HG03521 (cell line): Measurements from ENCODE around the gene PADI3.
"Not testable (repeated sequence)": the region's sequence is repeated elsewhere in the genome, so short reads cannot be mapped to it uniquely, and the experiment has no call there.

ENCODE experiments used
- ATAC-seq: cut with Tn5 transposase; IDR thresholded peaks from one replicate; pipeline ENCODE4 v1.9.1; 2021; ENCODE audit warnings: mild to moderate bottlenecking, moderate library complexity; ENCODE audit not compliant: unreplicated experiment

The PADI3 gene

DNA sequence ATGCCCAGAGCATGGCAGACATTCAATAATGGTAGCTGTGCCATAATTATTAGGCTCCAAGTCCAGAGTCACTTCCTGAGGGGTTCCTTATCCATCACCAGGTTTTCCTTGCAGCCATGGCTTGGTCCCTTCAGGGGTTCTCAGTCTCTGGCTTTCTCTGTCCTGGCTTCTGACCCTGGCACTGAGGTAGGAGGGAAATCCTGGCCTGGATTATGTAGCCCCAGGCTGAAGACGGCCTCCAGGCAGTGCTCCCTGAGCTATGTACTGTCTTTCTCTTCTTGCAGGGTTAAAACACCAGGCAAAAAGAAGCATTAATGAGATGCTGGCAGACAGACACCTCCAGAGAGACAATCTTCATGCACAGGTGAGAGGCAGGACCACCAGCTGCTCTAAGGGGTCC lies 9.5 kb upstream of the PADI3 start:
- no peak for ATAC-seq

DNA sequence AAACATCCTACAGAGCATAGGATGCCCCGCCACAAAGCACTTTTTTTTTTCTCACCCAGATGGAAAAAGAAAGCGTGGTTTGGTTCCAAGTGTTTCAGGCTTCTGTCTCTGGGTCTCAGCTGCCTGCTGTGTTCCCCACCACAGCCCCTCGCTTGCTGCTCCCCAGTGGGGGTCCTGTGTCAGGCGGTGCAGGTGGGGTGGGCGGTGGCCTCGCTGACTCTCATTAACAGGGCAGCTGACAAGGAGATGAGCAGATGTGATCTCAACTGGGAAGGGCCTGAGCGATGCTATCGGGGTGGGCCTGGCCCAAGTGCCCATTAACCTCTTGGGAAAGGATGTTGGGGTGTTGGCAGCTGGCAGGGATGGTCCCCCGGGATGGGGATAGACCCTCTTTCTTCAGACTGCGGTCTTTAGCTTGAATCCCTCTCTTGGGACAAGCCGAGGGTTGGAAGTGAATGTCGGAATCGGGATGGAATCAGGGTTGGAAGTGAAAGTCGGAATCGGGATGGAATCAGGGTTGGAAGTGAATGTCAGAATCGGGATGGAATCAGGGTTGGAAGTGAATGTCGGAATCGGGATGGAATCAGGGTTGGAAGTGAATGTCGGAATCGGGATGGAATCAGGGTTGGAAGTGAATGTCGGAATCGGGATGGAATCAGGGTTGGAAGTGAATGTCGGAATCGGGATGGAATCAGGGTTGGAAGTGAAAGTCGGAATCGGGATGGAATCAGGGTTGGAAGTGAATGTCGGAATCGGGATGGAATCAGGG lies 7.7 kb upstream of the PADI3 start:
- ATAC-seq, result not testable (repeated sequence)

DNA sequence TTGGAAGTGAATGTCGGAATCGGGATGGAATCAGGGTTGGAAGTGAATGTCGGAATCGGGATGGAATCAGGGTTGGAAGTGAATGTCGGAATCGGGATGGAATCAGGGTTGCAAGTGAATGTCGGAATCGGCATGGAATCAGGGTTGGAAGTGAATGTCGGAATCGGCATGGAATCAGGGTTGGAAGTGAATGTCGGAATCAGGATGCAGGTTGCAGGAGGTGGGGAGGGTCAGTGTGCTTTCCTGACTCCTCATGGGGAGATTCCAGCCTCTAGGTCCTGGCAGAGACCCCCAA lies 7.2 kb upstream of the PADI3 start:
- ATAC-seq, result not testable (repeated sequence)

DNA sequence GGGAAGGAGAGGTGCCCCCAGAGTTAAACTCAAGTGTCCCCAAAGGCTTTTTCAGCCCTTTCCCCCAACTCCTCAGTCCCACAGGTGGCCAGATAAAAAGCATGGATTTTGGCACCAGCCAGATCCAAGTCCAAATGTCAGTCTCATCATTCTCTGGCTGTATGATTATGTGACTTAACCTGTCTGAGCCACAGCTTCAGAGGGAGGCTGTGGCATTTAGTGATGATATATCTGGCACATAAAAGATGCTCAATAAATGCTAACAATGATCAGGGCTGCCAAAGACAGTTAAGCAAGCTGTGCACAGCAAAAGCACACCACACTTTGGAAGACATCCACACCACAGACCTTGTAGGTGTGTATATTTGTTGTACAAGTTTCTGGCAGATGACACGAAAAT lies 5.6 kb upstream of the PADI3 start:
- ATAC-seq, result no peak

DNA sequence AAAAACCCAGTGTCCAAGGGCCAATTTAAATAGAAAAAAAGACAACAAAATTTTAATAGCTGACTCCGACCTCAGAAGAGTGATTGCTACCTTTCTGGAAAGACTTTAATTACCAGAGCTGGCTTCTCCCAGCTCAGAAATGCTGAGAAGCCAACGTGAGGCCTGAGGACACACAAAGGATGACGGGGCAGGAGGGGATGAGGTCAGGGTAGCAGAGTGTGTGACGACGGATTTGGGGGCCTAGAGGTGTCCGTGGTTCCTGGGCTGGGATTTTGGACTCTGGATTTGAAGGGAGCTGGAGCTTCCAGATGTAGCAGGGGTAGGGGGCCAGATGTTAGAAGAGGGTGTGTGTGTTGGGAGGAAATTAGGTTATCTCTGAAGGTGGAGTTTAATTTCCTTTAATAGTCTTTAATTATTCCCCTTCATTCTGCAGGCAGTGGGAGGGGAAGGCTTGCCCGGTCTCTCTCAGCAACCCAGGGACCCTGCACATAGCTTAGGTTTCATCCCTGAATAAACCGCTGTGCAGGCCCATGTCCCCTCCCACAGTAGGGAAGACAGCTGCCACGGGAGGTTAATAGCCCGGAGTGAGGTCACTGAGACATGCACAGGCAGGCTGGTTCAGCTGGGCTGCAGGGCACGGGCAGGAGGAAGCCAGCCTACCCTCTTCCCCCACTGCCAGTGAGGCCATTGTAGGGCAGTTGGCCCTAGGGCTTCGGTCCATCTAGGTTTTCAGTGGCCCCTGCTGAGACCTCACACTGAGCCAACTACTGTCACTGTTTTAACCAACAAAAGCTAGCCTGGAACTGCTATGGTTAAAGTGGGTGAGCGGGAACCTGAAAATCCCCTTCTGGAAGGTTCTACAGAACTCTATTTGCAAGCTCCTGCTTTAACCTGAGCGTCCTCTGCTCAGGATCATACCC lies 3.8 kb upstream of the PADI3 start:
- ATAC-seq, result no peak

DNA sequence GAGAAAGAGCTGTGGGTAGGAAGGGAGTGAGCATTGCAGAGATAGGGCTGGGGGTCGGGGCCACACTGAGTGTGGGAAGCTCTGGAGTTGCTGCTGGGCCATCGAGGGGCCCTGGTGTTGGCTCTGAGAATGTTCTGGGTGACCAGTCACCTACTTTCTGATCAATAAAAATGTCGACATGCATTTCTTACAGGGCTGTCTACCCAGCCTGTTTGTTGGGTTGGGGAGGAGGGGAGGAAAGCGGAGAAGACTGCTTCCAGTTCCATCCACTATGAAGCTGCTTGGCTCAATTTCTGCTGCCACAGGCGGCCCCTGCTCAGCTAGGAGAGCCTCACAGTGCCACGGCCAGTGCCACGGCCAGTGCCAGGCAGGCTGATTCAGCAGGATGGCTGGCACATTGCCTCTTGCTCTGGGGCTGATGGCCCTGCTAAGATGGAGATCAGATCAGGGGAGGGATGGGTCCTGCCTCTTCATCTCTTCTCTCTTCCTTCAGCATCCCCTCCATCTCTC lies 3.0 kb upstream of the PADI3 start:
- no peak for ATAC-seq

- ATAC-seq, result no peak
Measured at GRCh38 chr1:17246971-17247370, 1.9 kb upstream of the PADI3 start.

GRCh38 chr1:17250601-17251000 lies 1.7 kb downstream of the PADI3 start:
- no peak for ATAC-seq

DNA sequence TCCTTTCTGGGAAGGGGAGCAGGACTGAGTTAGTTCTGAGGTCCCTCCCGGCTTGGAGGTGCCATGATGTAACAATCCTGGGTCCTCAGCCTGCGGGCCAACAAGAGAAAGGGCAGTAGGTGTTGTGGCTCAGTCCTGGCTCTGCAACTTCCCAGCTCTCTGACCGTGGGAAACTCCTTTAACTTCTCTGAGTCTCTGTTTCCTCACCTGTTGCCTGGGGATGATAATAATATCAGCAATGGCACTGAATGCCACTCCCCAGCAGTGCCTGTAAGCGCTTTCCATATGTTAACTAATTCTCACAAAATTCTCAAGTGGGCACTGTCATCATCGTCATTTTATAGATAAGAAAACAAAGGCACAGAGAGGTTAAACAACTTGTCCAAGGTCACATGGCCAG lies 2.3 kb downstream of the PADI3 start:
- ATAC-seq, result no peak

- ATAC-seq, result no peak
Measured at GRCh38 chr1:17251701-17252376, 2.9 kb downstream of the PADI3 start.

DNA sequence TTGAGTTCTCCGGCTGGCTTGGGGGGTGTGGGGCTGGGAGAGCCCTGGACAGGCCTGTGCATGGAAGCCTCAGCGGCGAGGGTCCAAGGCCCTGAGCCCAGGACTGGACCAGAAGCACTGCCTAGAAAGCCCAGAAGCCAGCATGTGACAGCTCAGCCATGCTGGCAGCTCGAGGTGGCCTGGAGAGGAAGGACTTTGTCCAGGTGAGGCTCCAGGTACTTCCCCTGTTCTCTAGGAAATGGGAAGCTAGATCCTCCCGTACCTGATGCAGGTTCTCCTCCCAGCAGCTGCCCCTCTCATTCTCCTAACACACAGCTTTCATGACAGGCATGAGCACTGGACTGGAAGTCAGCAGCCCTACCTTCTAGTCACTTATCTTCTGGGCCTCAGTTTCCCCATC lies 6.4 kb downstream of the PADI3 start:
- no peak for ATAC-seq

- ATAC-seq, result no peak
Measured at GRCh38 chr1:17258116-17258757, 9.3 kb downstream of the PADI3 start.

- ATAC-seq, result no peak
Measured at GRCh38 chr1:17258758-17259130, 9.8 kb downstream of the PADI3 start.

DNA sequence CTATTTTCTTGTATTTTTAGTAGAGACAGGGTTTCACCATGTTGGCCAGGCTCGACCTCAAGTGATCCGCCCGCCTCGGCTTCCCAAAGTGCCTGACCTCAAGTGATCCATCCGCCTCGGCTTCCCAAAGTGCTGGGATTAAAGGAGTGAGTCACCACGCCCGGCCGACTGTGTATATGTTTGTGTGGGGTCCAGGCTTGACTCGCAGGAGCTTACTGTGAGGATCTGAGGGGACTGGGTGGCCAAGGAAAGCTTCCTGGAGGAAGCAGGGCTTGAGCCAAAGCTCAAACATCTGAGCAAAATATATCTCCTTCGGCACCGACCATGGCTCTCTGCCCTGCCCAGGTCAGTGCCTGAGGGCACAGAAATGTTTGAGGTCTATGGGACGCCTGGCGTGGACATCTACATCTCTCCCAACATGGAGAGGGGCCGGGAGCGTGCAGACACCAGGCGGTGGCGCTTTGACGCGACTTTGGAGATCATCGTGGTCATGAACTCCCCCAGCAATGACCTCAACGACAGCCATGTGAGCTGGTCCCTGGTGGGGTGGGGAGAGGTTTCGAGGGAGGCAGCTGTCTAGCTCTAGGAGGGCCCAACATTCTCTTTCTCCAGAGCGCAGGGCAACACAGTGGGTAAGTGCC lies 10.5 kb downstream of the PADI3 start:
- ATAC-seq, result no peak

- ATAC-seq, result no peak
Measured at GRCh38 chr1:17260264-17260663, 11.4 kb downstream of the PADI3 start.

- no peak for ATAC-seq
Measured at GRCh38 chr1:17260738-17261137, 11.8 kb downstream of the PADI3 start.

GRCh38 chr1:17263936-17264335 lies 15.0 kb downstream of the PADI3 start:
- no peak for ATAC-seq

DNA sequence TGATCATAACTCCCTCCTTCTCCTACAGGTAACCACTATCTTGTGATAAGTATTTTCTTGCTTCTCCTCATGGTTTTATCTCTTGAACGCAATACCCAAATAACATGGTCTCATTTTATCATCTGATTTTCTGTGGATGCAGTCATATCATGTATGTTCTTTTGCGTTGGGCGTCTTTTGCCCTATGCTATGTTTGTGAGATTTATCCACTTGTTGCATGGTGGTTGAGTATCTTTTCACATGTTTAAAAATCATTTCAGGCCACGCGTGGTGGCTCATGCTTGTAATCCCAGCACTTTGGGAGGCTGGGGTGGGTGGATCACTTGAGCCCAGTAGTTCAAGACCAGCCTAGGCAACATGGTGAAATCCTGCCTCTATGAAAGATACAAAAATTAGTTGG lies 15.6 kb downstream of the PADI3 start:
- ATAC-seq, result no peak

DNA sequence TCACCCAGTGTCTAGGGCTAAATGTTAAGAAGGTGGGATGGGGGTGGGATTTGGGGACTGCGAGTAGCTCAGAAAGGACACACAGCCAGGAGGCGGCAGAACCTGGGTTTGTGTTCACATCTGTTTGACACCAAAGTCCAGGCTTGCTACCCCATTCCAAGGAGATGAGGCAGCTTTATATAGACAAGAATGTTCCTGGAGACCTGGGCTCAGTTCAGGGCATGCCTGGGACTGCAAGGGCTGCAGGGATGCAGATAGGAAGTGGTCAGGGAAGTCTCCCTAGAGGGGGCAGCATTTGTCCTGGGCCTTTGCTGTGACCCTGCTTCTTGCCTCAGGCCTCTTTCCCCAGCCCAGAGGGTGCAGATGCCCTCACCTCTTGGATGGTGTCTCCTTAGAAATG lies 16.3 kb downstream of the PADI3 start:
- no peak for ATAC-seq

DNA sequence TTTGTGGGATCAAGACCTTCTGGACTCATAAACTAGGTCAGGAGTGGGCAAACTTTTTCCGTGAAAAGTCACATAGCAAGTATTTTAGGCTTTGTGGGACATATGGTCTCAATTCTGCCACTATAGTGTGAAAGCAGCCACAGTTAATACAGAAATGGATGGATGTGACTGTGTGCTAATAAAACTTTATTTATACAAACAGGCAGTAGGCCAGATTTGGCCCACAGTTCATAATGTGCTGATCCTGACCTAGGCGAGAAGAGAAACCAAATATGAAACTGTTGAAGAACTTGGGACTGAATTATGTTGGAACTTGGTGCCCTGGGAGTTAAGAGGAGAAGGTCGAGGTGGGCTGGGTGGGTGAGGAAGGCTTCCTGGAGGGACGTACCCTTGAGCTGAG lies 17.1 kb downstream of the PADI3 start:
- no peak for ATAC-seq
